IMR-90 (cell line): ENCODE measurements around the gene KRT77. TPM values are rescaled to one million over a fixed set of nuclear protein-coding genes. Genes with fewer than 3 reads are reported as not detected.

ENCODE experiments used
- ATAC-seq: fragments of 200-7000 bp; cut with Tn5 transposase; 2 replicates; pipeline ENCODE4 v1.9.1; 2020; ENCODE audit warnings: low read depth, mild to moderate bottlenecking, moderate library complexity
- BruUV-seq: library from RNA; stranded (reverse); fragments of 400-500 nt; replicated peaks from 2 replicates; lab custom pipeline; 2021; lab: Mats Ljungman, UMichigan
- CTCF ChIA-PET: fragments of 300-600 bp; formaldehyde crosslinking; extraction: SDS; loops from one replicate; lab custom pipeline; 2021; ENCODE audit warnings: antibody characterized with exemption; lab: Yijun Ruan, JAX
- POLR2A ChIA-PET: fragments of 300-600 bp; sonication (Branson Sonifier 250); formaldehyde crosslinking; loops from one replicate; lab custom pipeline; 2022; ENCODE audit warnings: antibody characterized with exemption; ENCODE audit not compliant: unreplicated experiment; lab: Charles Lee
- DNase-seq: peaks from one replicate; pipeline ENCODE4 v3.0.0; 2013
- H2AFZ ChIP-seq: replicated peaks from 2 replicates; pipeline ENCODE3; 2013; ENCODE audit warnings: low read length, mild to moderate bottlenecking; ENCODE audit not compliant: poor library complexity
- H2AK5ac ChIP-seq: 2 replicates; pipeline ENCODE4 v1.6.1; 2013; ENCODE audit warnings: low read depth, low read length, inconsistent platforms
- H2AK9ac ChIP-seq: replicated peaks from 2 replicates; pipeline ENCODE3; 2013; ENCODE audit warnings: mild to moderate bottlenecking, low read depth, low read length, moderate library complexity; ENCODE audit not compliant: poor library complexity
- H2BK120ac ChIP-seq: 2 replicates; pipeline ENCODE4 v1.6.1; 2013; ENCODE audit warnings: low read depth, low read length, inconsistent platforms
- H2BK15ac ChIP-seq: 3 replicates; pipeline ENCODE4 v1.6.1; 2013; ENCODE audit warnings: low read depth, low read length, inconsistent platforms
- H2BK20ac ChIP-seq: 2 replicates; pipeline ENCODE4 v1.6.1; 2013; ENCODE audit warnings: low read depth, mild to moderate bottlenecking, inconsistent platforms, low read length, moderate library complexity
- H2BK5ac ChIP-seq: 2 replicates; pipeline ENCODE4 v1.6.1; 2013; ENCODE audit warnings: mild to moderate bottlenecking, low read depth, low read length, inconsistent platforms; ENCODE audit not compliant: poor library complexity, severe bottlenecking
- H3K14ac ChIP-seq: replicated peaks from 2 replicates; pipeline ENCODE4 v1.6.1; 2013; ENCODE audit warnings: low read depth, low read length, inconsistent platforms
- H3K18ac ChIP-seq: 2 replicates; pipeline ENCODE4 v1.6.1; 2013; ENCODE audit warnings: low read depth, low read length, control low read depth
- H3K23ac ChIP-seq: 2 replicates; pipeline ENCODE4 v1.6.1; 2013; ENCODE audit warnings: low read depth, low read length, inconsistent platforms
- H3K27ac ChIP-seq: 2 replicates; pipeline ENCODE4 v1.5.1; 2013; ENCODE audit warnings: mild to moderate bottlenecking, control low read depth, low read length; ENCODE audit not compliant: insufficient read depth
- H3K27me3 ChIP-seq: 2 replicates; pipeline ENCODE4 v1.6.1; 2013; ENCODE audit warnings: low read length; ENCODE audit not compliant: control insufficient read depth, insufficient read depth
- H3K36me3 ChIP-seq: 2 replicates; pipeline ENCODE4 v1.6.1; 2013; ENCODE audit warnings: low read length, mixed read lengths; ENCODE audit not compliant: control insufficient read depth, insufficient read depth
- H3K4ac ChIP-seq: 2 replicates; pipeline ENCODE4 v1.6.1; 2013; ENCODE audit warnings: low read depth, low read length, inconsistent platforms
- H3K4me1 ChIP-seq: 2 replicates; pipeline ENCODE4 v1.6.1; 2013; ENCODE audit warnings: low read length, mixed read lengths; ENCODE audit not compliant: control insufficient read depth, insufficient read depth
- H3K4me2 ChIP-seq: 2 replicates; pipeline ENCODE4 v1.6.1; 2013; ENCODE audit warnings: low read depth, mild to moderate bottlenecking, control low read depth, low read length, moderate library complexity
- H3K4me3 ChIP-seq: 2 replicates; pipeline ENCODE4 v1.5.1; 2013; ENCODE audit warnings: low read depth, mild to moderate bottlenecking, control low read depth, low read length, moderate library complexity; ENCODE audit not compliant: insufficient read depth
- H3K56ac ChIP-seq: 2 replicates; pipeline ENCODE4 v1.6.1; 2013; ENCODE audit warnings: low read length, inconsistent platforms; ENCODE audit not compliant: insufficient read depth; ENCODE audit errors: extremely low read depth
- H3K79me1 ChIP-seq, 2 experiments: 2 replicates each; pipeline ENCODE4 v1.6.1; 2013; ENCODE audit warnings: low read length in 2 of 2, inconsistent platforms in 1 of 2, low read depth in 1 of 2
- H3K9ac ChIP-seq: 2 replicates; pipeline ENCODE4 v1.6.1; 2013; ENCODE audit warnings: low read depth, low read length, control low read depth
- H3K9me1 ChIP-seq: 2 replicates; pipeline ENCODE4 v1.6.1; 2013; ENCODE audit warnings: low read length, inconsistent platforms; ENCODE audit not compliant: insufficient read depth
- H3K9me3 ChIP-seq: 2 replicates; pipeline ENCODE4 v1.6.1; 2013; ENCODE audit warnings: low read length; ENCODE audit not compliant: control insufficient read depth, insufficient read depth
- H4K20me1 ChIP-seq: 2 replicates; pipeline ENCODE4 v1.6.1; 2013; ENCODE audit warnings: low read length, inconsistent platforms; ENCODE audit not compliant: insufficient read depth
- H4K5ac ChIP-seq: 2 replicates; pipeline ENCODE4 v1.6.1; 2013; ENCODE audit warnings: mild to moderate bottlenecking, low read depth, low read length, control low read depth
- H4K8ac ChIP-seq, 2 experiments: 2 replicates each; pipeline ENCODE4 v1.6.1; 2013; ENCODE audit warnings: low read depth in 2 of 2, low read length in 2 of 2, control low read depth in 1 of 2, inconsistent platforms in 1 of 2
- H4K91ac ChIP-seq: 2 replicates; pipeline ENCODE4 v1.6.1; 2013; ENCODE audit warnings: low read depth, low read length, inconsistent platforms; ENCODE audit not compliant: insufficient read depth
- CHD1 ChIP-seq: IDR thresholded peaks from 2 replicates; pipeline ENCODE4 v1.6.1; 2012; ENCODE audit warnings: low read depth, low read length, improper control_type of control experiment
- FOS ChIP-seq: fragments of 150-350 bp; IDR thresholded peaks from 2 replicates; pipeline ENCODE4 v1.6.1; 2016; ENCODE audit warnings: low read depth, low read length
- MAFK ChIP-seq: IDR thresholded peaks from 2 replicates; pipeline ENCODE4 v1.6.1; 2012; ENCODE audit warnings: low read depth, low read length, improper control_type of control experiment
- MXI1 ChIP-seq: IDR thresholded peaks from 2 replicates; pipeline ENCODE4 v1.6.1; 2012; ENCODE audit warnings: low read depth, mild to moderate bottlenecking, low read length, moderate library complexity, borderline replicate concordance
- POLR2A ChIP-seq: IDR thresholded peaks from 2 replicates; pipeline ENCODE4 v1.6.1; 2012; ENCODE audit warnings: mild to moderate bottlenecking, low read depth, low read length
- RCOR1 ChIP-seq: IDR thresholded peaks from 2 replicates; pipeline ENCODE4 v1.6.1; 2012; ENCODE audit warnings: mild to moderate bottlenecking, low read length, improper control_type of control experiment; ENCODE audit not compliant: insufficient replicate concordance
- RFX5 ChIP-seq: IDR thresholded peaks from 2 replicates; pipeline ENCODE4 v1.8.0; 2012; ENCODE audit warnings: low read depth, mild to moderate bottlenecking, low read length, moderate library complexity
- WGBS, 2 experiments: methylation state at CpG; one replicate each; pipeline versions ENCODE4 v1.1.5 to v1.1.7; 2013; ENCODE audit warnings: missing lambda C conversion rate in 2 of 2; ENCODE audit not compliant: insufficient read length in 1 of 2; ENCODE audit errors: extremely low coverage in 2 of 2; 5-methylcytosine and 5-hydroxymethylcytosine counted together
- dilution Hi-C: fragments of 300-500 bp; cut with HindIII; formaldehyde crosslinking; loops from one replicate; pipeline ENCODE4 v1.14.3; 2018; ENCODE audit warnings: low sequenced_read_pairs; ENCODE audit not compliant: unreplicated experiment
- in situ Hi-C: fragments of 300-500 bp; cut with MboI; formaldehyde crosslinking; loops from 3 replicates; pipeline ENCODE4 v1.14.3; 2019; ENCODE audit warnings: low sequenced_read_pairs, inconsistent platforms, mixed read lengths
- intact Hi-C: fragments of 100-400 bp; cut with micrococcal nuclease; formaldehyde crosslinking; loops from 2 replicates; pipeline ENCODE4 v1.10.0; 2022
- polyA plus RNA-seq, 3 experiments: library from polyadenylated mRNA; depleted of rRNA; stranded (reverse); fragments of >200 nt; gene quantifications; 2 replicates each; pipeline ENCODE4 v1.2.3, GENCODE V29; 2012; ENCODE audit warnings: low replicate concordance in 1 of 3
- total RNA-seq: library from RNA; depleted of rRNA; stranded (reverse); fragments of >200 nt; gene quantifications from 2 replicates; pipeline ENCODE4 v1.2.3, GENCODE V29; 2012
- TF ChIP-seq, protein P1 (sequence below): conservative IDR thresholded peaks from 2 replicates; pipeline ENCODE4 v1.5.1; 2012; ENCODE audit warnings: mild to moderate bottlenecking, low read depth, low read length, improper control_type of control experiment
- TF ChIP-seq, protein P2 (sequence below): fragments of 150-350 bp; IDR thresholded peaks from 2 replicates; pipeline ENCODE4 v1.6.1; 2016; ENCODE audit warnings: low read depth, mild to moderate bottlenecking, low read length, moderate library complexity, borderline replicate concordance

The KRT77 gene
- total and polyA plus RNA-seq, 2 of the 4 experiments (the other 2 are of a cell fraction): not detected

DNA sequence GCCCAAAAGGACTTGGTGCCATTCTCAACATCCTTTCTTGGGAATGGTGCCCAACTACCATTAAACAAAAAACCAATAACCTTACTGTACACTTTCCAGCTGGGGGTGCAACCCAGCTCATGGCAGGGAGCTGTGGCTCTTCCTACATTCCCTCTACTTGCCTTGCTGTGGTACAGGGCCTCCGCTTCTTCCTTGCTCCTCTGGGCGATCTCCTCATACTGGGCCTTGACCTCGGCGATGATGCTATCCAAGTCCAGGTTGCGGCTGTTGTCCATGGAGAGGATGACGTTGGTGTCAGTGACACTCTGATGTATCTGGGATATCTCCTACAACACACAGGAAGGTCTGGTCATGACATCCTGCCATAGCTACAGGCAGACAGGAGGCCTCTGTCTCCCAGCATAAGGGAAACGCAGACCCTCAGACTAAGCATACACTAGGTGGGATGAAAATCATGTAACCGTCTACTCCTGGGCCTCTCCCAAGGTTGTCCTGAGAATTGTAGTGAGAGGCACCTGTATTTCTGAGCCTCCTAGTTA lies 55.2 kb downstream of the KRT77 start:
- Histone ChIP-seq H4K20me1 (no peaks in the 10 kb centered on the region), H3K14ac (no peak overlapping the region), H3K79me1 (no peaks in the 10 kb centered on the region), H2AK5ac (no peak overlapping the region), H3K4me1 (no peaks in the 10 kb centered on the region), H3K27ac (no peak overlapping the region), H3K4ac (no peak overlapping the region), H2BK20ac (no peak overlapping the region), H3K9ac (no peak overlapping the region), H2AFZ (no peak overlapping the region), H3K27me3 (peaks cover 32% of the 10 kb centered on the region), H4K91ac (no peak overlapping the region), H2BK15ac (no peak overlapping the region), H4K5ac (no peak overlapping the region), H3K56ac (no peak overlapping the region), H3K23ac (no peak overlapping the region), H3K9me3 (no peaks in the 10 kb centered on the region), H4K8ac (no peak overlapping the region), H3K4me3 (no peak overlapping the region), H3K18ac (no peak overlapping the region), H3K4me2 (no peak overlapping the region), H2BK5ac (no peak overlapping the region), H3K36me3 (no peaks in the 10 kb centered on the region), H2BK120ac (no peak overlapping the region), H2AK9ac (no peak overlapping the region), H3K9me1 (no peaks in the 10 kb centered on the region)
- BruUV-seq: no TSS peak
- DNase-seq: no peak
- ChIA-PET POLR2A (no interaction called here), CTCF (no interaction called here)
- WGBS, 2 experiments: no CpG with 5 or more reads among the region's 8 CpGs
- ATAC-seq: no peak
- no peak for TF ChIP-seq MAFK
- TF ChIP-seq, protein P1, sequence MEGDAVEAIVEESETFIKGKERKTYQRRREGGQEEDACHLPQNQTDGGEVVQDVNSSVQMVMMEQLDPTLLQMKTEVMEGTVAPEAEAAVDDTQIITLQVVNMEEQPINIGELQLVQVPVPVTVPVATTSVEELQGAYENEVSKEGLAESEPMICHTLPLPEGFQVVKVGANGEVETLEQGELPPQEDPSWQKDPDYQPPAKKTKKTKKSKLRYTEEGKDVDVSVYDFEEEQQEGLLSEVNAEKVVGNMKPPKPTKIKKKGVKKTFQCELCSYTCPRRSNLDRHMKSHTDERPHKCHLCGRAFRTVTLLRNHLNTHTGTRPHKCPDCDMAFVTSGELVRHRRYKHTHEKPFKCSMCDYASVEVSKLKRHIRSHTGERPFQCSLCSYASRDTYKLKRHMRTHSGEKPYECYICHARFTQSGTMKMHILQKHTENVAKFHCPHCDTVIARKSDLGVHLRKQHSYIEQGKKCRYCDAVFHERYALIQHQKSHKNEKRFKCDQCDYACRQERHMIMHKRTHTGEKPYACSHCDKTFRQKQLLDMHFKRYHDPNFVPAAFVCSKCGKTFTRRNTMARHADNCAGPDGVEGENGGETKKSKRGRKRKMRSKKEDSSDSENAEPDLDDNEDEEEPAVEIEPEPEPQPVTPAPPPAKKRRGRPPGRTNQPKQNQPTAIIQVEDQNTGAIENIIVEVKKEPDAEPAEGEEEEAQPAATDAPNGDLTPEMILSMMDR: no peak
- TF ChIP-seq CHD1: no peak
- TF ChIP-seq FOS: no peak
- TF ChIP-seq MXI1: no peak
- TF ChIP-seq RFX5: no peak
- TF ChIP-seq RCOR1: no peak
- TF ChIP-seq, protein P2, sequence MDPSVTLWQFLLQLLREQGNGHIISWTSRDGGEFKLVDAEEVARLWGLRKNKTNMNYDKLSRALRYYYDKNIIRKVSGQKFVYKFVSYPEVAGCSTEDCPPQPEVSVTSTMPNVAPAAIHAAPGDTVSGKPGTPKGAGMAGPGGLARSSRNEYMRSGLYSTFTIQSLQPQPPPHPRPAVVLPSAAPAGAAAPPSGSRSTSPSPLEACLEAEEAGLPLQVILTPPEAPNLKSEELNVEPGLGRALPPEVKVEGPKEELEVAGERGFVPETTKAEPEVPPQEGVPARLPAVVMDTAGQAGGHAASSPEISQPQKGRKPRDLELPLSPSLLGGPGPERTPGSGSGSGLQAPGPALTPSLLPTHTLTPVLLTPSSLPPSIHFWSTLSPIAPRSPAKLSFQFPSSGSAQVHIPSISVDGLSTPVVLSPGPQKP: no peak
- no peak for TF ChIP-seq POLR2A
- in situ Hi-C loops (no loop called here), intact Hi-C loops (no loop called here), dilution Hi-C loops (no loop called here)
